Caco-2 (cell line): ENCODE measurements around the gene GDA. TPM values are rescaled to one million over a fixed set of nuclear protein-coding genes. Genes with fewer than 3 reads are reported as not detected.

Source experiments
- BruUV-seq: library from RNA; stranded (reverse); fragments of 400-500 nt; replicated peaks from 2 replicates; lab custom pipeline; 2021; lab: Mats Ljungman, UMichigan
- CTCF ChIA-PET: fragments of 300-600 bp; sonication (Branson Sonifier 250); formaldehyde crosslinking; loops from one replicate; lab custom pipeline; 2022; ENCODE audit warnings: antibody characterized with exemption; lab: Charles Lee
- POLR2A ChIA-PET: fragments of 300-600 bp; sonication (Branson Sonifier 250); formaldehyde crosslinking; loops from one replicate; lab custom pipeline; 2022; ENCODE audit warnings: antibody characterized with exemption; lab: Charles Lee
- DNase-seq, 2 experiments: peaks; one replicate each; pipeline versions ENCODE4 v3.0.0 to v3.0.0-alpha.2; 2020 to 2022
- H3K27me3 ChIP-seq: replicated peaks from 2 replicates; pipeline ENCODE4 v1.6.0; 2011; ENCODE audit warnings: low read length; ENCODE audit not compliant: control insufficient read depth, insufficient read depth
- H3K36me3 ChIP-seq: 2 replicates; pipeline ENCODE4 v1.5.1; 2011; ENCODE audit warnings: low read length; ENCODE audit not compliant: control insufficient read depth, insufficient read depth
- H3K4me1 ChIP-seq: fragments of 250-450 bp; sonication (Bioruptor Pico); 2 replicates; pipeline ENCODE4 v1.5.1; 2020; ENCODE audit warnings: mild to moderate bottlenecking
- H3K4me3 ChIP-seq: 2 replicates; pipeline ENCODE4 v1.5.1; 2011; ENCODE audit warnings: low read depth, mild to moderate bottlenecking, control low read depth, low read length
- H3K9me3 ChIP-seq: fragments of 250-450 bp; sonication (Bioruptor Pico); 2 replicates; pipeline ENCODE4 v1.5.1; 2020; ENCODE audit warnings: mild to moderate bottlenecking, moderate library complexity
- H3K27ac Mint-ChIP-seq: one replicate; pipeline ENCODE4 v1.8.0; 2022; ENCODE audit warnings: mixed read lengths; ENCODE audit not compliant: unreplicated experiment
- H3K27me3 Mint-ChIP-seq: one replicate; pipeline ENCODE4 v1.8.0; 2022; ENCODE audit warnings: mixed read lengths; ENCODE audit not compliant: insufficient read depth, unreplicated experiment
- H3K36me3 Mint-ChIP-seq: one replicate; pipeline ENCODE4 v1.8.0; 2022; ENCODE audit warnings: mild to moderate bottlenecking, mixed read lengths; ENCODE audit not compliant: insufficient read depth, unreplicated experiment
- H3K4me1 Mint-ChIP-seq: one replicate; pipeline ENCODE4 v1.8.0; 2022; ENCODE audit warnings: low read depth, mixed read lengths; ENCODE audit not compliant: unreplicated experiment
- H3K4me3 Mint-ChIP-seq: one replicate; pipeline ENCODE4 v1.8.0; 2022; ENCODE audit warnings: mild to moderate bottlenecking, moderate library complexity, mixed read lengths; ENCODE audit not compliant: unreplicated experiment
- H3K9me3 Mint-ChIP-seq: one replicate; pipeline ENCODE4 v1.8.0; 2022; ENCODE audit warnings: mixed read lengths; ENCODE audit not compliant: unreplicated experiment
- intact Hi-C: fragments of 100-400 bp; cut with micrococcal nuclease; formaldehyde crosslinking; loops from one replicate; pipeline ENCODE4 v1.10.0; 2022; ENCODE audit not compliant: unreplicated experiment
- total RNA-seq: library from RNA; stranded (reverse); gene quantifications from 2 replicates; pipeline ENCODE4 v1.2.3, GENCODE V29; 2022
- TF ChIP-seq, protein P1 (sequence below), 2 experiments: fragments of 200-600 bp in 1 of 2; IDR thresholded peaks; 1 replicate in 1 of 2; 2 replicates in 1 of 2; pipeline versions ENCODE4 v1.5.1 to v1.8.0; 2011 to 2022; ENCODE audit warnings: antibody characterized with exemption in 1 of 2, control low read depth in 1 of 2, inconsistent platforms in 1 of 2, low read depth in 1 of 2, low read length in 1 of 2, mild to moderate bottlenecking in 1 of 2, moderate library complexity in 1 of 2; ENCODE audit not compliant: insufficient read depth in 1 of 2, severe bottlenecking in 1 of 2, unreplicated experiment in 1 of 2

The GDA gene
- total RNA-seq, 1 experiment from 2014 or later, result 3.1 TPM

DNA sequence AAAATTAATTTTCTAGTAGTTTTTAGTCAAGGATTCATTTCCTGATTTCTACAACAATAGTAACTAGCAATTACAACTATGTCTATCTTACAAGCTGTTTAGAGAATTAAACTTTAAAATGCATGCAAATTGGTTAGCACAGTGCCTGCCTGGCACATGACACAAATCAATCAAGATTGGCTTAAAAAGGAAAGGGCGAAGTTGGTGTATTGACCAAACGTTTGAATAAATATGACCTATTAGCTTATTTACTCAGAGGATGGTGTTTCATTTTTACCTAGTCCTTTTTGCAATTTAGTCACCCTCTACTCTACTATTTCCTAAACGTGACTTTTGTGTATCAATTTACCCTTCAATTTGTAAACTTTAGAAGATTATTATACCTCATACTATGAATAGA lies 83.5 kb downstream of the GDA start:
- POLR2A ChIA-PET, result no interaction called here
- TF ChIP-seq, protein P1, sequence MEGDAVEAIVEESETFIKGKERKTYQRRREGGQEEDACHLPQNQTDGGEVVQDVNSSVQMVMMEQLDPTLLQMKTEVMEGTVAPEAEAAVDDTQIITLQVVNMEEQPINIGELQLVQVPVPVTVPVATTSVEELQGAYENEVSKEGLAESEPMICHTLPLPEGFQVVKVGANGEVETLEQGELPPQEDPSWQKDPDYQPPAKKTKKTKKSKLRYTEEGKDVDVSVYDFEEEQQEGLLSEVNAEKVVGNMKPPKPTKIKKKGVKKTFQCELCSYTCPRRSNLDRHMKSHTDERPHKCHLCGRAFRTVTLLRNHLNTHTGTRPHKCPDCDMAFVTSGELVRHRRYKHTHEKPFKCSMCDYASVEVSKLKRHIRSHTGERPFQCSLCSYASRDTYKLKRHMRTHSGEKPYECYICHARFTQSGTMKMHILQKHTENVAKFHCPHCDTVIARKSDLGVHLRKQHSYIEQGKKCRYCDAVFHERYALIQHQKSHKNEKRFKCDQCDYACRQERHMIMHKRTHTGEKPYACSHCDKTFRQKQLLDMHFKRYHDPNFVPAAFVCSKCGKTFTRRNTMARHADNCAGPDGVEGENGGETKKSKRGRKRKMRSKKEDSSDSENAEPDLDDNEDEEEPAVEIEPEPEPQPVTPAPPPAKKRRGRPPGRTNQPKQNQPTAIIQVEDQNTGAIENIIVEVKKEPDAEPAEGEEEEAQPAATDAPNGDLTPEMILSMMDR (IDR thresholded peaks at IDR 0.05; ENCODE audit: insufficient read depth in 1 of 2, low read depth in 1 of 2, low read length in 1 of 2, severe bottlenecking in 1 of 2, unreplicated experiment in 1 of 2), result no peak
- intact Hi-C loops, result no loop called here
- BruUV-seq, result no TSS peak
- DNase-seq, result no peak
- no peak overlapping the region for H3K4me3 ChIP-seq
- H3K27ac Mint-ChIP-seq, result no peak overlapping the region
- H3K4me1 ChIP-seq, result no peaks in the 10 kb centered on the region
- no peaks in the 10 kb centered on the region for H3K9me3 ChIP-seq
- no peaks in the 10 kb centered on the region for H3K27me3 ChIP-seq
- no peaks in the 10 kb centered on the region for H3K36me3 Mint-ChIP-seq
- H3K9me3 Mint-ChIP-seq, result no peaks in the 10 kb centered on the region
- H3K4me3 Mint-ChIP-seq, result no peak overlapping the region
- no peaks in the 10 kb centered on the region for H3K27me3 Mint-ChIP-seq
- CTCF ChIA-PET, result no interaction called here
- no peaks in the 10 kb centered on the region for H3K4me1 Mint-ChIP-seq
- no peaks in the 10 kb centered on the region for H3K36me3 ChIP-seq

DNA sequence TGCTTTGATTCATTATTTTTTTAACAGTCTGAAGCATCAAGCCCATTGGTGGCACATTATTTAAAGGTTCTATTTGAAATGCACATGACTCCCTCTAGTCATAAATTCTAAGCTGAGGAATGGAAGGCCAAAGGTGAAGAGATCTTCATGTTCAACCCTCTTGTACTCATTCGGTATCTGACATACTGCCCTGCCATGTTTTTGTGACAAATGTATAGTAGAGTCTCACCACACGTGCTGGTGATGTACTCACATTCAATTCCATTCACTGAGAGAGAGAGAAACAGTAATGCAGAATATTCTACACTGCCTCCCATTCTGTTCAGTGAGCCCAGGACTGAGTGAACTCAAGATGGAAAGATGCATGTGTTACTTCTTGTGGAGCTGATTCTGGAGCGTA lies 98.3 kb downstream of the GDA start:
- DNase-seq, result no peak
- POLR2A ChIA-PET, result no interaction called here
- CTCF ChIA-PET, result no interaction called here
- intact Hi-C loops, result no loop called here
- Histone ChIP-seq H3K27me3 (no peaks in the 10 kb centered on the region), H3K4me1 (no peaks in the 10 kb centered on the region), H3K36me3 (no peaks in the 10 kb centered on the region), H3K4me3 (no peak overlapping the region), H3K9me3 (no peaks in the 10 kb centered on the region)
- Mint-ChIP-seq H3K9me3 (no peaks in the 10 kb centered on the region), H3K4me3 (no peak overlapping the region), H3K27ac (no peak overlapping the region), H3K27me3 (no peaks in the 10 kb centered on the region), H3K4me1 (no peaks in the 10 kb centered on the region), H3K36me3 (no peaks in the 10 kb centered on the region)
- TF ChIP-seq, protein P1 (IDR thresholded peaks at IDR 0.05; ENCODE audit: insufficient read depth in 1 of 2, low read depth in 1 of 2, low read length in 1 of 2, severe bottlenecking in 1 of 2, unreplicated experiment in 1 of 2), result no peak
- BruUV-seq, result no TSS peak

DNA sequence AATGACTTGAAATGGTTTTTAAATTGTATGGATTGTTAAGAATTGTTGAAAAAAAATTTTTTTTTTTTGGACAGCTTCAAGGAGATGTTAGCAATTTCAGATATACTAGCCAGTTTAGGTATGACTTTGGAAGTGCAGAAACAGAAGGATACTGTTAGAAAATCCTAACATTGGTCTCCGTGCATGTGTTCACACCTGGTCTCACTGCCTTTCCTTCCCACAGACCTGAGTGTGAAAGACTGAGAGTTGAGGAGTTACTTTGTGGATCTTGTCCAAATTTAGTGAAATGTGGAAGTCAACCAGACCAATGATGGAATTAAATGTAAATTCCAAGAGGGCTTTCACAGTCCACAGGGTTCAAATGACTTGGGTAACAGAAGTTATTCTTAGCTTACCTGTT lies 102.3 kb downstream of the GDA start:
- Histone ChIP-seq H3K27me3 (no peaks in the 10 kb centered on the region), H3K36me3 (no peaks in the 10 kb centered on the region), H3K4me3 (no peak overlapping the region), H3K9me3 (no peaks in the 10 kb centered on the region), H3K4me1 (no peaks in the 10 kb centered on the region)
- BruUV-seq, result no TSS peak
- Mint-ChIP-seq H3K4me1 (no peaks in the 10 kb centered on the region), H3K4me3 (no peak overlapping the region), H3K27ac (no peak overlapping the region), H3K36me3 (no peaks in the 10 kb centered on the region), H3K27me3 (no peaks in the 10 kb centered on the region), H3K9me3 (no peaks in the 10 kb centered on the region)
- intact Hi-C loops, result no loop called here
- TF ChIP-seq, protein P1 (IDR thresholded peaks at IDR 0.05; ENCODE audit: insufficient read depth in 1 of 2, low read depth in 1 of 2, low read length in 1 of 2, severe bottlenecking in 1 of 2, unreplicated experiment in 1 of 2), result no peak
- DNase-seq, result no peak
- ChIA-PET POLR2A (no interaction called here), CTCF (no interaction called here)
